Left colon (tissue), 2 donors: ENCODE measurements around the gene SCARF2. TPM values are rescaled to one million over a fixed set of nuclear protein-coding genes. Genes with fewer than 3 reads are reported as not detected.

ENCODE experiments used
- ATAC-seq: fragments of 200-7000 bp; cut with Tn5 transposase; one replicate; pipeline ENCODE4 v1.9.1; 2020; ENCODE audit warnings: mild to moderate bottlenecking, moderate library complexity
- DNase-seq, 2 donors: peaks; one replicate each; pipeline ENCODE4 v3.0.0-alpha.2; 2020
- intact Hi-C, 2 donors: fragments of 100-400 bp; cut with DNase I in 1 of 2; cut with micrococcal nuclease in 1 of 2; formaldehyde crosslinking; loops; one replicate each; pipeline versions ENCODE4 v1.11.2 to v1.14.0; 2022; cut with DNase I, micrococcal nuclease
- total RNA-seq, 2 donors: library from RNA; stranded (reverse); fragmentation: NEBNext Ultra II Directional; extraction: Animal tissue kit (Norgen Biotek cat#: 25700); gene quantifications; one replicate each; pipeline ENCODE4 v1.2.1, GENCODE V29; 2021
- donor health status: DM: no; HTN: no; CAD: no.
- donor health status: DM: yes; HTN: yes; CAD: no.

The SCARF2 gene
- total RNA-seq, 2 donors from 2014 or later = 1.8 to 3.2 TPM

GRCh38 chr22:20444325-20444724 lies 6.7 kb upstream of the SCARF2 start:
- intact Hi-C loops = no loop called here
- DNase-seq = no peak

GRCh38 chr22:20442485-20443284 lies 5.1 kb upstream of the SCARF2 start:
- DNase-seq (no peak), ATAC-seq (no peak)
- intact Hi-C loops = no loop called here

More at GRCh38 chr22:20444325-20444724, 6.7 kb upstream of the SCARF2 start:
- no peak for ATAC-seq

GRCh38 chr22:20441631-20442484 lies 4.2 kb upstream of the SCARF2 start:
- intact Hi-C loops = no loop called here
- peak in 1 of 2 donors; percentile 14 for DNase-seq
- ATAC-seq = no peak

- intact Hi-C loops = no loop called here
- DNase-seq = no peak
Measured at GRCh38 chr22:20440637-20441591, 3.3 kb upstream of the SCARF2 start.

GRCh38 chr22:20439928-20440575 lies 2.4 kb upstream of the SCARF2 start:
- DNase-seq (no peak), ATAC-seq (no peak)
- intact Hi-C loops = no loop called here

More at GRCh38 chr22:20440637-20441591, 3.3 kb upstream of the SCARF2 start:
- no peak for ATAC-seq

GRCh38 chr22:20439556-20439927 lies 1.9 kb upstream of the SCARF2 start:
- intact Hi-C loops = no loop called here
- DNase-seq (no peak), ATAC-seq (no peak)

GRCh38 chr22:20438678-20439492 lies 1.3 kb upstream of the SCARF2 start:
- ATAC-seq (peak; percentile 25), DNase-seq (no peak)
- intact Hi-C loops = no loop called here

GRCh38 chr22:20438427-20438677 lies 727 bp upstream of the SCARF2 start:
- intact Hi-C loops = no loop called here
- DNase-seq = no peak
- no peak for ATAC-seq

- no peak for DNase-seq
- peak; percentile 8 for ATAC-seq
- intact Hi-C loops = no loop called here
Measured at GRCh38 chr22:20436768-20437612, 635 bp downstream of the SCARF2 start.

- intact Hi-C loops = no loop called here
- no peak for DNase-seq
- ATAC-seq = peak; percentile 15
Measured at GRCh38 chr22:20436307-20436767, 1.3 kb downstream of the SCARF2 start.

GRCh38 chr22:20435436-20436306 lies 2.0 kb downstream of the SCARF2 start:
- DNase-seq (no peak), ATAC-seq (no peak)
- intact Hi-C loops = no loop called here

GRCh38 chr22:20434773-20435172 lies 2.9 kb downstream of the SCARF2 start:
- intact Hi-C loops = no loop called here
- ATAC-seq (no peak), DNase-seq (no peak)

GRCh38 chr22:20434264-20434751 lies 3.3 kb downstream of the SCARF2 start:
- ATAC-seq (no peak), DNase-seq (no peak)
- intact Hi-C loops = no loop called here

GRCh38 chr22:20433686-20434241 lies 3.9 kb downstream of the SCARF2 start:
- ATAC-seq (no peak), DNase-seq (no peak)
- intact Hi-C loops = no loop called here

- intact Hi-C loops = no loop called here
- ATAC-seq = no peak
- DNase-seq = no peak
Measured at GRCh38 chr22:20433191-20433590, 4.4 kb downstream of the SCARF2 start.
